BLaER1 treated with 17β-estradiol and CSF1 and Interleukin-3, amounts not matched to agents 10 nM and 100 nM (cell line): ENCODE data around the gene ODAD2.
"Not testable (repeated sequence)": the region's sequence is repeated elsewhere in the genome, so short reads cannot be mapped to it uniquely, and the experiment has no call there.

Experiments
- H3K27ac ChIP-seq, 11 experiments: shearing (Covaris generic); formaldehyde crosslinking; 2 replicates each; pipeline ENCODE4 v1.8.1; 2022
- H3K27me3 ChIP-seq, 11 experiments: shearing (Covaris generic); formaldehyde crosslinking; 2 replicates each; pipeline ENCODE4 v1.8.1; 2022
- H3K36me3 ChIP-seq, 11 experiments: shearing (Covaris generic); formaldehyde crosslinking; 2 replicates each; pipeline ENCODE4 v1.8.1; 2022
- H3K4me1 ChIP-seq, 10 experiments: shearing (Covaris generic); formaldehyde crosslinking; 2 replicates each; pipeline ENCODE4 v1.8.1; 2022
- H3K4me2 ChIP-seq, 11 experiments: shearing (Covaris generic); formaldehyde crosslinking; 2 replicates each; pipeline ENCODE4 v1.8.1; 2022
- H3K4me3 ChIP-seq, 10 experiments: shearing (Covaris generic); formaldehyde crosslinking; 2 replicates each; pipeline ENCODE4 v1.8.1; 2022
- H3K9ac ChIP-seq, 11 experiments: shearing (Covaris generic); formaldehyde crosslinking; 2 replicates each; pipeline ENCODE4 v1.8.1; 2022
- H3K9me3 ChIP-seq, 11 experiments: shearing (Covaris generic); formaldehyde crosslinking; replicated peaks in 1 of 11; 2 replicates each; pipeline ENCODE4 v1.8.1; 2022
- H4K20me1 ChIP-seq, 11 experiments: shearing (Covaris generic); formaldehyde crosslinking; 2 replicates each; pipeline ENCODE4 v1.8.1; 2022
- Cebpa-rat ChIP-seq, 11 experiments: shearing (Covaris generic); IDR thresholded peaks; 2 replicates each; pipeline ENCODE4 v1.8.1; 2022

The ODAD2 gene

DNA sequence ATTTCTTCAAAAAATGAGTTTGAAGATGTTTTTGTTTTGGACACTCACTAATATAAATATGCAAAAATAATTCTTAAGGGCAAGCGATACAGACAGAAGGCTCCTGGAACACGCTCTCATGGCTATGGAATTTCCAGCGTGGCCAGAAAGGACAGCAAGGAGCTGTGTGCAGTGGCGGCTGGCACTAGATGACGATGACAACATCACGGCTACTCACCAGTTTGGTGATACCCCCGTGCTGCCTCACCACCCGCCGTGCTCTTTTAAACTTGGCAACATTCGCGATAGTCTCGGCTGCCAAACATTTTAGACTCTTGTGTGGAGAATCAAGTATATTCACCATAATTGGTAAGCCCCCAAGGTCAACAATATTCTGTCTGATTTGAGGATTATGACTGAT lies 54.9 kb downstream of the ODAD2 start:
- Histone ChIP-seq H3K4me1 (no peaks in the 10 kb centered on the region), H3K36me3 (no peaks in the 10 kb centered on the region), H3K4me2 (no peak overlapping the region), H3K27me3 (no peaks in the 10 kb centered on the region), H4K20me1 (no peaks in the 10 kb centered on the region), H3K4me3 (no peak overlapping the region), H3K9me3 (no peaks in the 10 kb centered on the region), H3K27ac (no peak overlapping the region), H3K9ac (no peak overlapping the region)
- no peak for TF ChIP-seq Cebpa-rat (IDR thresholded peaks at IDR 0.05)

DNA sequence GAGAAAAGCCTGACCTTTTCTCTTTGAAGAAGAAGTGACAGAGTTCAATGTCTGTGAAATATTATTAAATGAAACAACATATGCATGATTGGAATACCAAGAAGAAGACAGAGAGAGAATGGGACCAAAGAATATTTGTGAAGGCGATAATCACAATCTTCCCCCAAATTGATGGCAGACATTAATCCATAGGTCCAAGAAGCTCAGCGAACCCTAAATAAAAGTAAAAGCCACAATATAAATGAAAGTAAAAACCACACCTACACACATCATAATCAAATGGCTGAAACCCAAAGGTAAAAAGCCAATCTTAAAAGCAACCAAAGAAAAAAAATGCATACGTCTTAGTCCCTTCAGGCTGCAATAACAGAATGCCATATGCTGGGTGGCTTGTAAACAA lies 84.0 kb downstream of the ODAD2 start:
- no peak overlapping the region for H3K4me2 ChIP-seq
- H4K20me1 ChIP-seq = no peaks in the 10 kb centered on the region
- H3K9ac ChIP-seq = no peak overlapping the region
- no peaks in the 10 kb centered on the region for H3K27me3 ChIP-seq
- H3K4me3 ChIP-seq = no peak overlapping the region
- no peaks in the 10 kb centered on the region for H3K4me1 ChIP-seq
- TF ChIP-seq Cebpa-rat (IDR thresholded peaks at IDR 0.05) = no peak
- no peaks in the 10 kb centered on the region for H3K9me3 ChIP-seq
- H3K36me3 ChIP-seq = no peaks in the 10 kb centered on the region
- no peak overlapping the region for H3K27ac ChIP-seq

DNA sequence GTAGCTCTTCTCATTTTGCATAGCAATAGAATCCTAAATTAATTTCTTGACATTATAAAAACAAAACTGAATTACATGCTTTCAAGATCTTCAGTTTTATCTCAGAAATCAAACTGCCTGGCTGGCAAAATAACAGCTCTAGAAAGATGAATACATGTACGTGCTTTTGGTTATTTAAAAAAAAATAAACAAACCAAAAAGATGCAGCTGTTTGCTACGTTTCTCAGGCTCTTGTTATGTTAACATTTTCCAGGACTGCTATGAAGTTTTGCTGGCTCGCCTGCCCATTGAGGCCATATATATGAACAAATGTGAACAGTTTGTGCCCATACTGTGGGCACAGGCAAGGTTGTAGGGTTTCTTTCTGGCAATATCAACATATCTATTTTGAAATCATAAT lies 86.6 kb downstream of the ODAD2 start:
- Histone ChIP-seq H3K27me3 (no peaks in the 10 kb centered on the region), H3K27ac (no peak overlapping the region), H4K20me1 (no peaks in the 10 kb centered on the region), H3K9me3 (no peaks in the 10 kb centered on the region), H3K4me2 (no peak overlapping the region), H3K4me1 (no peaks in the 10 kb centered on the region), H3K36me3 (no peaks in the 10 kb centered on the region), H3K4me3 (no peak overlapping the region), H3K9ac (no peak overlapping the region)
- no peak for TF ChIP-seq Cebpa-rat (IDR thresholded peaks at IDR 0.05)

DNA sequence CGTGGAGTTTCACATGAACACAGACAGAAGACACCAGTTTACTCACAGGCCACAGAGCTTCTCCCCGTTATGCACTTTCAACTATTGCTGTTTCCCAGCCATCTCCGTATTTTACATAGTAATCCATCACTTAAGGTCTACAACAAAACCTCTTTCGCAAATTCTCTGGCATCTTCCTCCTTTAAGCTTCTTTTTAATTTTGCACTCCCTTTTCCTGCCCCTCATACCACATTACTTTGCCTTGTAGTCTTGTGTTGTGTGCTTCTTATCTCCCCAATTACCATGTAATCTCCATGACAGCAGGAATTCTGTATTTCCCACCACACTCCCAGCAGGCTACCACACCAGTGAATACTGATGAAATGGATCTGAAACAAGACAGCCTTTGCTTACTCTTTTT lies 87.3 kb downstream of the ODAD2 start:
- Histone ChIP-seq H3K9me3 (no peaks in the 10 kb centered on the region), H3K27me3 (no peaks in the 10 kb centered on the region), H3K4me3 (no peak overlapping the region), H4K20me1 (no peaks in the 10 kb centered on the region), H3K27ac (no peak overlapping the region), H3K36me3 (no peaks in the 10 kb centered on the region), H3K4me1 (no peaks in the 10 kb centered on the region), H3K4me2 (no peak overlapping the region), H3K9ac (no peak overlapping the region)
- TF ChIP-seq Cebpa-rat (IDR thresholded peaks at IDR 0.05) = no peak

DNA sequence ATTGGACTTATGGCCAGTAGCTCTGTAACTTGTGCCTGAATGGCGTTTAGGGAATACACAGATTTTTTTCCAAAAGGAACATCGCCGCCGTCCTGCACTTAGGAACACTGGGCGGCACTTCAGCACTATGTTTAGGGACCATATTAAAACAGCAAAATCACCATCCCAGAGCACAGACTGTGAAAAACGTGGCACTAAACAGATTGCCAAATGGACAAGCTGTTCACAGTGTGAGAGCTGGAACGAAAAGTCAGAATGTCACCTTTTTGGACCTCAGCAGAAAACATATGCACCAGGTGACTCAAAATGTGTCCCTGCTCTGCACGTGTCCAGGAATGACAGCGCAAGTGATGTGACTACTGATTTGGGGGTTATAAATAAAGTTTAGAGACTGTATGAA lies 87.9 kb downstream of the ODAD2 start:
- TF ChIP-seq Cebpa-rat (IDR thresholded peaks at IDR 0.05) = no peak
- H4K20me1 ChIP-seq = no peaks in the 10 kb centered on the region
- no peaks in the 10 kb centered on the region for H3K9me3 ChIP-seq
- no peak overlapping the region for H3K4me3 ChIP-seq
- H3K27ac ChIP-seq = no peak overlapping the region
- H3K27me3 ChIP-seq = no peaks in the 10 kb centered on the region
- H3K4me2 ChIP-seq = no peak overlapping the region
- no peaks in the 10 kb centered on the region for H3K4me1 ChIP-seq
- no peaks in the 10 kb centered on the region for H3K36me3 ChIP-seq
- no peak overlapping the region for H3K9ac ChIP-seq

DNA sequence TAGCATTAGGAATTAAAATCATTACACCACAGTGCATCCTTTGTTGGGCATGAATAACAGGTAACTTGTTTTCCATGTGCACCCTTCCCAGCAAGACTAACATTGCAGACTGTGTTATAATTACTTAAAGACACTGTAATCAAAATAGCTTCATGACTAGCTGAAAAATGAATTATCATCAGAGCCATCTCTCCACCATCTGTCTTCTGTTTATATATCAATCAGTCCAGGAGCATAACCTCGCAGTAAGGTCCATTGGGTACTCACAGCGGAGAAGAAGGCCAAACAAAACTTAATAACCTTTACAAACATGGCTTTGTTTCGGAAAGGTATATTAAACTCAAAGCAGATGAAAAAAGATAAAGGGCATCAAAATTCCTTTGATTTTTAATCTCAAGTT lies 90.6 kb downstream of the ODAD2 start:
- no peak overlapping the region for H3K27ac ChIP-seq
- TF ChIP-seq Cebpa-rat (IDR thresholded peaks at IDR 0.05) = no peak
- no peak overlapping the region for H3K4me3 ChIP-seq
- no peak overlapping the region for H3K9ac ChIP-seq
- no peaks in the 10 kb centered on the region for H3K36me3 ChIP-seq
- no peak overlapping the region for H3K4me2 ChIP-seq
- no peaks in the 10 kb centered on the region for H3K27me3 ChIP-seq
- H4K20me1 ChIP-seq = no peaks in the 10 kb centered on the region
- H3K4me1 ChIP-seq = no peaks in the 10 kb centered on the region
- H3K9me3 ChIP-seq = peaks cover 0 to 8% (median 3%) of the 10 kb centered on the region in 11 experiments; a peak in 4 of 22 replicates

DNA sequence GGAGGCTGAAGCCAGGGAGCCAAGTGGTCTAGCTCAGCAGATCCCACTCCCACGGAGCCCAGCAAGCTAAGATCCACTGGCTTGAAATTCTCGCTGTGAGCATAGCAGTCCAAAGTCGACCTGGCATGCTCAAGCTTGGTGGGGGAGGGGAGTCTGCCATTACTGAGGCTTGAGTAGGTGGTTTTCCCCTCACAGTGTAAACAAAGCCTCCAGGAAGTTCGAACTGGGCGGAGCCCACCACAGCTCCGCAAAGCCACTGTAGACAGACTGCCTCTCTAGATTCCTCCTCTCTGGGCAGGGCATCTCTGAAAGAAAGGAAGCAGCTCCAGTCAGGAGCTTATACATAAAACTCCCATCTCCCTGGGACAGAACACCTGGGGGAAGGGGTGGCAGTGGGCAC lies 99.4 kb downstream of the ODAD2 start:
- H3K27me3 ChIP-seq, H3K4me2 ChIP-seq, H3K27ac ChIP-seq, H3K9ac ChIP-seq, H3K4me3 ChIP-seq, H4K20me1 ChIP-seq, H3K36me3 ChIP-seq, H3K4me1 ChIP-seq: not testable (repeated sequence)
- peaks cover 0 to 15% (median 6%) of the 10 kb centered on the region in 11 experiments; a peak in 9 of 22 replicates for H3K9me3 ChIP-seq

DNA sequence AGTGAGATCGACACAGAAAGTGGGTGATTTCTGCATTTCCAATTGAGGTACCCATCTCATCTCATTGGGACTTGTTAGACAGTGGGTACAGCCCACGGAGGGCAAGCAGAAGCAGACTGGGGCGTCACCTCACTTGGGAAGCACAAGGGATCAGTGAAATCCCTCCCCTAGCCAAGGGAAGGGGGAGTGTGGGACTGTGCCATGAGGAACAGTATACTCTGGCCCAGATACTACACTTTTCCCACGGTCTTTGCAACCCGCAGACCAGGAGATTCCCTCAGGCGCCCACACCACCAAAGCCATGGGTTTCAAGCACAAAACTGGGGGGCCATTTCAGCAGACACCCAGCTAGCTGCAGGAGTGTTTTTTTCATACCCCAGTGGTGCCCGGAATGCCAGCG lies 99.8 kb downstream of the ODAD2 start:
- Histone ChIP-seq H3K4me1 (no peaks in the 10 kb centered on the region), H4K20me1 (no peaks in the 10 kb centered on the region), H3K9ac (no peak overlapping the region), H3K27ac (no peak overlapping the region), H3K27me3 (no peaks in the 10 kb centered on the region), H3K9me3 (peaks cover 0 to 15% (median 6%) of the 10 kb centered on the region in 11 experiments; a peak in 9 of 22 replicates), H3K36me3 (no peaks in the 10 kb centered on the region), H3K4me2 (no peak overlapping the region), H3K4me3 (no peak overlapping the region)
- TF ChIP-seq Cebpa-rat (IDR thresholded peaks at IDR 0.05) = no peak

DNA sequence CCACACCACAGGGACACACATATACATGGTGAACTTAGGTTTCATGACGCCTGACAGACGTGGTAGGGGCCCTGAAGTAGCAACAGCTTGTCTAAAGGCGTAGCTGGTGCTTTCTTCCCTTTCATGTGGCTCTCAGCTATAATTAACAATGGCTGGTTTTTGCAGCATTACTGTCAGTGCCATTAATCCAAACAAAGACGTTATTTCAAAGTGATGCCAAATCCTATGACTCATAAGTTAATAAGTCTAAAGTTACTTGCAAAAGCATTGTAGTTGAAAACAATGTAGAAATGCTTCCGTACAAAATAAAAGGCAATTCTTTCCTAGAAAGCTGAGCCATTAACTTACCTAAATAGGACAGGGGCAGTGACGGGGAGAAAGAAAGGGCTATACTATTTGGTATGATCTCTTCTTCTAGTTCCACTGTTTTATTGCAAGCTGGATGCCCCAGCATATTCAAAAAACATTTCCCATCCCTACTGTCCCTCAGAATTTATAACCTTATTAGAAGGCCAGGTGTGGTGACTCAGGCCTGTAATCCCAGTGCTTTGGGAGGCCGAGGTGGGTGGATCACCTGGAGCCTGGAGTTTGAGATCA lies 105.4 kb downstream of the ODAD2 start:
- Histone ChIP-seq H3K9ac (no peak overlapping the region), H3K4me2 (no peak overlapping the region), H3K27me3 (no peaks in the 10 kb centered on the region), H3K4me3 (no peak overlapping the region), H3K36me3 (no peaks in the 10 kb centered on the region), H4K20me1 (no peaks in the 10 kb centered on the region), H3K4me1 (no peaks in the 10 kb centered on the region), H3K27ac (no peak overlapping the region), H3K9me3 (peaks cover 0 to 7% (median 0%) of the 10 kb centered on the region in 11 experiments; a peak in 2 of 22 replicates)
- TF ChIP-seq Cebpa-rat (IDR thresholded peaks at IDR 0.05) = no peak

DNA sequence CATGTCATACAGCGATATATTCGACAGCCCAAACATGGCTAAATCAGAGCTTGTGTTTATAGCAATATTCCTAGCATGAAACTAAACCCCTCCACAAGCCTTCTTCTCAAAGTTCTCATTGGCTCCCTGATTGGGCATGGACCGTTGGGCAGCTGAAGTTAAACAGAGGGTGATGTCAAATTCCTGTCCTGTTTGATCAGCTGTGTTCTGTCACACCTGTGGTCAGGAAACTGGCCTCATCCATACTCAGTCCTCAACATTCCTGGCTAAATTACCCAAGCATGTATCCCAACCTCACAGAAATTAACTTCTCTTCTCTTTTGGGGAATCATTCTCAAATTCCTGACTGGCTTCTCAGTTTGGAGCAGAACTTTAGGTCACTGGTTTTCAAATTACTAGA lies 107.9 kb downstream of the ODAD2 start:
- Histone ChIP-seq H4K20me1 (no peaks in the 10 kb centered on the region), H3K4me2 (no peak overlapping the region), H3K9ac (no peak overlapping the region), H3K27me3 (no peaks in the 10 kb centered on the region), H3K36me3 (no peaks in the 10 kb centered on the region), H3K4me3 (no peak overlapping the region), H3K9me3 (peaks cover 0 to 9% (median 0%) of the 10 kb centered on the region in 11 experiments; a peak in 3 of 22 replicates), H3K4me1 (no peaks in the 10 kb centered on the region), H3K27ac (no peak overlapping the region)
- TF ChIP-seq Cebpa-rat (IDR thresholded peaks at IDR 0.05) = no peak
